Upper lobe of right lung (tissue), 1 donor: ENCODE measurements around the gene NT5DC3. TPM values are rescaled to one million over a fixed set of nuclear protein-coding genes. Genes with fewer than 3 reads are reported as not detected.

Source experiments
- ATAC-seq: fragments of 200-7000 bp; cut with Tn5 transposase; one replicate; pipeline ENCODE4 v1.9.1; 2020; ENCODE audit warnings: mild to moderate bottlenecking, moderate library complexity
- DNase-seq: peaks from one replicate; pipeline ENCODE4 v3.0.0-alpha.2; 2020
- H3K27ac ChIP-seq: fragments of 200-600 bp; one replicate; pipeline ENCODE4 v1.8.0; 2022
- H3K27me3 ChIP-seq: fragments of 200-600 bp; one replicate; pipeline ENCODE4 v1.8.0; 2022; ENCODE audit warnings: mild to moderate bottlenecking
- H3K36me3 ChIP-seq: fragments of 200-600 bp; one replicate; pipeline ENCODE4 v1.8.0; 2022
- H3K4me1 ChIP-seq: fragments of 200-600 bp; one replicate; pipeline ENCODE4 v1.8.0; 2022
- H3K4me3 ChIP-seq: fragments of 200-600 bp; one replicate; pipeline ENCODE4 v1.8.0; 2022; ENCODE audit warnings: mild to moderate bottlenecking
- H3K9me3 ChIP-seq: fragments of 200-600 bp; one replicate; pipeline ENCODE4 v1.8.0; 2022
- CTCF ChIP-seq: fragments of 200-600 bp; IDR thresholded peaks from one replicate; pipeline ENCODE4 v1.8.0; 2022; ENCODE audit warnings: antibody characterized with exemption
- intact Hi-C: fragments of 100-400 bp; cut with DNase I; formaldehyde crosslinking; loops from one replicate; pipeline ENCODE4 v1.11.0; 2022
- total RNA-seq: library from RNA; stranded (reverse); fragmentation: NEBNext Ultra II Directional; extraction: Animal tissue kit (Norgen Biotek cat#: 25700); gene quantifications from one replicate; pipeline ENCODE4 v1.2.1, GENCODE V29; 2021
- donor health status: DM: no; HTN: yes; CAD: no; lungs with severe emphysema.

The NT5DC3 gene
- total RNA-seq, 1 donor from 2014 or later, result 6.5 TPM

- no peak for TF ChIP-seq CTCF
- Histone ChIP-seq H3K9me3 (no peaks in the 10 kb centered on the region), H3K27me3 (no peaks in the 10 kb centered on the region), H3K36me3 (no peaks in the 10 kb centered on the region), H3K4me1 (no peaks in the 10 kb centered on the region), H3K4me3 (no peak overlapping the region), H3K27ac (no peak overlapping the region)
- DNase-seq, result no peak
- peak; percentile 34 for ATAC-seq
- intact Hi-C loops, result no loop called here
These were observed 42.0 kb upstream of the NT5DC3 start for GRCh38 chr12:103882861-103883596.

GRCh38 chr12:103881261-103881660 lies 40.2 kb upstream of the NT5DC3 start:
- intact Hi-C loops, result no loop called here

GRCh38 chr12:103880299-103881142 lies 39.5 kb upstream of the NT5DC3 start:
- no peak for DNase-seq
- no peaks in the 10 kb centered on the region for H3K9me3 ChIP-seq
- ATAC-seq, result no peak
- H3K27me3 ChIP-seq, result no peaks in the 10 kb centered on the region
- intact Hi-C loops, result no loop called here
- H3K4me3 ChIP-seq, result no peak overlapping the region
- no peaks in the 10 kb centered on the region for H3K4me1 ChIP-seq
- H3K36me3 ChIP-seq, result no peaks in the 10 kb centered on the region
- TF ChIP-seq CTCF, result no peak
- H3K27ac ChIP-seq, result no peak overlapping the region

More at GRCh38 chr12:103881261-103881660, 40.2 kb upstream of the NT5DC3 start:
- TF ChIP-seq CTCF, result no peak
- ATAC-seq (no peak), DNase-seq (no peak)
- H3K9me3 ChIP-seq, result no peaks in the 10 kb centered on the region
- no peaks in the 10 kb centered on the region for H3K36me3 ChIP-seq
- H3K27ac ChIP-seq, result no peak overlapping the region
- no peaks in the 10 kb centered on the region for H3K27me3 ChIP-seq
- no peaks in the 10 kb centered on the region for H3K4me1 ChIP-seq
- H3K4me3 ChIP-seq, result no peak overlapping the region

GRCh38 chr12:103879878-103880277 lies 38.8 kb upstream of the NT5DC3 start:
- intact Hi-C loops, result no loop called here
- Histone ChIP-seq H3K4me1 (no peaks in the 10 kb centered on the region), H3K9me3 (no peaks in the 10 kb centered on the region), H3K36me3 (no peaks in the 10 kb centered on the region), H3K27me3 (no peaks in the 10 kb centered on the region), H3K4me3 (no peak overlapping the region), H3K27ac (no peak overlapping the region)
- no peak for TF ChIP-seq CTCF
- no peak for DNase-seq
- no peak for ATAC-seq

- H3K36me3 ChIP-seq, result no peaks in the 10 kb centered on the region
- H3K4me3 ChIP-seq, result no peak overlapping the region
- no peak for DNase-seq
- intact Hi-C loops, result no loop called here
- no peak for TF ChIP-seq CTCF
- no peak overlapping the region for H3K27ac ChIP-seq
- no peaks in the 10 kb centered on the region for H3K27me3 ChIP-seq
- no peak for ATAC-seq
- no peaks in the 10 kb centered on the region for H3K4me1 ChIP-seq
- H3K9me3 ChIP-seq, result no peaks in the 10 kb centered on the region
These were observed 38.1 kb upstream of the NT5DC3 start for GRCh38 chr12:103879048-103879692.
